Right ventricle myocardium inferior (tissue), 1 donor: ENCODE measurements around the gene TBC1D5. TPM values are rescaled to one million over a fixed set of nuclear protein-coding genes. Genes with fewer than 3 reads are reported as not detected.

ENCODE experiments used
- ATAC-seq: fragments of 200-7000 bp; cut with Tn5 transposase; one replicate; pipeline ENCODE4 v1.9.1; 2020; ENCODE audit warnings: mild to moderate bottlenecking, moderate library complexity
- DNase-seq: peaks from one replicate; pipeline ENCODE4 v3.0.0; 2021; ENCODE audit errors: missing footprints
- intact Hi-C: fragments of 100-400 bp; cut with DNase I; formaldehyde crosslinking; loops from one replicate; pipeline ENCODE4 v1.11.0; 2022
- total RNA-seq: library from RNA; stranded (reverse); fragmentation: NEBNext Ultra II Directional; extraction: Animal tissue kit (Norgen Biotek cat#: 25700); gene quantifications from one replicate; pipeline ENCODE4 v1.2.1, GENCODE V29; 2021
- donor health status: DM: no; HTN: yes; CAD: no; lungs with severe emphysema.

Gene TBC1D5
- total RNA-seq, 1 donor from 2014 or later = 34.4 TPM

DNA sequence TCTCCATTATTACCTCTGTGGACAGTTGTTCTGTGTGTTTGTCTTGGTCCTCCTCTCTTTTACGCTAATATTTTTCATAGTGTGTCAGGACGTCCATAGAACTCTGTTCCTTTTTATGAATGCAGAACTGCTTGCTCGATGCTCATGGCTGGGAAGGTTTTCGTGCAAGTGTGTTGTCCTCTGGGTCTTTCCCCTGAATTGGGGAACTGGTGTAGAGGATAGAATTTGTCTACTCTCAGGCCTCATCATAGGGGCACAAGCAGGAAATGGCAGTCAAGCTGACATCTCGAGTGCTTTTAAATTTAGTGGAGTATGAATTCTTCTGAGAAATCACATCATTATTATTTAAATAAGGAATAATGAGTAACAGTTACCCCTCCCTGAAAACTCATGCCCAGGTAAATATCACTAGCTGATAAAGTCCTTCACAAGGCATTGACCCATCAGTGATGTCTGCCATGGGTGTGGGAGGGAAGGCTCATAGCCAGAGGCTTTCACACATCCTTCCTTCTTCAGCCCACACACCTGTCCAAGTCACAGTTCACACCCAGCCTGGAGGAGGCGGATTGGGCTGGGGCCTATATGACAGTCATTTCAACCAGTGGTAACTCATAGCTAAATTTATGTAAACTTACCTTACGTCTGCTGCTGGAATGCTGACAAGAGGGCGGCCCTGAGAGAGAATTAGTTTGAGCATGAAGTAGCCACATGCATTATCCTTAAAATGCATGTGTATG, 631.6 kb downstream of the TBC1D5 start:
- intact Hi-C loops = no loop called here
- DNase-seq = no peak
- no peak for ATAC-seq
